PC-9 (cell line): ENCODE results near the gene CITED1. TPM values are rescaled to one million over a fixed set of nuclear protein-coding genes. Genes with fewer than 3 reads are reported as not detected.
"Not testable (repeated sequence)": the region's sequence is repeated elsewhere in the genome, so short reads cannot be mapped to it uniquely, and the experiment has no call there.

Source experiments
- BruUV-seq: library from RNA; stranded (reverse); fragments of 400-500 nt; replicated peaks from 2 replicates; lab custom pipeline; 2021; lab: Mats Ljungman, UMichigan
- CTCF ChIA-PET: fragments of 300-600 bp; sonication (Branson Sonifier 250); formaldehyde crosslinking; loops from one replicate; lab custom pipeline; 2022; ENCODE audit warnings: antibody characterized with exemption; lab: Charles Lee
- POLR2A ChIA-PET: fragments of 300-600 bp; sonication (Branson Sonifier 250); formaldehyde crosslinking; loops from one replicate; lab custom pipeline; 2022; ENCODE audit warnings: antibody characterized with exemption; ENCODE audit not compliant: unreplicated experiment; lab: Charles Lee
- DNase-seq, 2 experiments: peaks; one replicate each; pipeline versions ENCODE4 v3.0.0 to v3.0.0-alpha.2; 2015 to 2022; ENCODE audit warnings: mixed read lengths in 1 of 2
- H2AFZ ChIP-seq: fragments of 200-600 bp; sonication (generic); 2 replicates; pipeline ENCODE4 v1.8.1; 2017; ENCODE audit warnings: antibody characterized with exemption
- H3F3A ChIP-seq: fragments of 200-600 bp; sonication (generic); 2 replicates; pipeline ENCODE4 v1.8.1; 2017; ENCODE audit warnings: antibody characterized with exemption, mild to moderate bottlenecking, low read depth; ENCODE audit not compliant: insufficient read depth
- H3K27ac ChIP-seq: fragments of 200-600 bp; sonication (generic); 2 replicates; pipeline ENCODE4 v1.6.1; 2016; ENCODE audit warnings: mixed run types
- H3K27me3 ChIP-seq: fragments of 200-600 bp; sonication (generic); 2 replicates; pipeline ENCODE4 v1.6.1; 2016; ENCODE audit warnings: low read depth, mixed run types; ENCODE audit not compliant: insufficient read depth
- H3K36me3 ChIP-seq: fragments of 200-600 bp; sonication (generic); 2 replicates; pipeline ENCODE4 v1.6.1; 2016; ENCODE audit warnings: low read depth, mixed run types
- H3K4me1 ChIP-seq: fragments of 200-600 bp; sonication (generic); replicated peaks from 2 replicates; pipeline ENCODE4 v1.6.1; 2016; ENCODE audit warnings: mixed run types; ENCODE audit not compliant: insufficient read depth
- H3K4me2 ChIP-seq: fragments of 200-600 bp; sonication (generic); 2 replicates; pipeline ENCODE4 v1.6.1; 2017; ENCODE audit warnings: mixed run types
- H3K4me3 ChIP-seq: fragments of 200-600 bp; sonication (generic); 2 replicates; pipeline ENCODE4 v1.6.1; 2016; ENCODE audit warnings: mixed run types
- H3K79me2 ChIP-seq: fragments of 200-600 bp; sonication (generic); 2 replicates; pipeline ENCODE4 v1.6.1; 2017; ENCODE audit warnings: low read depth, mixed run types
- H3K9me2 ChIP-seq: fragments of 200-600 bp; sonication (generic); 2 replicates; pipeline ENCODE4 v1.8.1; 2017; ENCODE audit warnings: mild to moderate bottlenecking; ENCODE audit not compliant: insufficient read depth
- H3K9me3 ChIP-seq: fragments of 200-600 bp; sonication (generic); 2 replicates; pipeline ENCODE4 v1.8.1; 2016; ENCODE audit warnings: low read depth; ENCODE audit not compliant: insufficient read depth
- H4K20me1 ChIP-seq: fragments of 200-600 bp; sonication (generic); 2 replicates; pipeline ENCODE4 v1.8.1; 2017; ENCODE audit not compliant: insufficient read depth
- CTCF ChIP-seq: fragments of 200-600 bp; sonication (generic); conservative IDR thresholded peaks from 2 replicates; pipeline ENCODE4 v1.6.1; 2017; ENCODE audit warnings: mixed run types, antibody characterized with exemption, mild to moderate bottlenecking, moderate library complexity
- EZH2 ChIP-seq: fragments of 200-600 bp; sonication (generic); IDR thresholded peaks from 2 replicates; pipeline ENCODE4 v1.8.0; 2017; ENCODE audit warnings: antibody characterized with exemption, low read depth
- intact Hi-C: fragments of 100-400 bp; cut with micrococcal nuclease; formaldehyde crosslinking; loops from one replicate; pipeline ENCODE4 v1.10.0; 2022; ENCODE audit not compliant: unreplicated experiment
- total RNA-seq: library from RNA; stranded (reverse); gene quantifications from 2 replicates; pipeline ENCODE4 v1.2.3, GENCODE V29; 2021

CITED1 gene
- total RNA-seq, 1 experiment from 2014 or later: not detected

- ChIA-PET POLR2A (no interaction called here), CTCF (no interaction called here)
- H3K4me1 ChIP-seq: no peaks in the 10 kb centered on the region
- no peak for DNase-seq
- no peaks in the 10 kb centered on the region for H3F3A ChIP-seq
- BruUV-seq: no TSS peak
- no peaks in the 10 kb centered on the region for H3K9me3 ChIP-seq
- no peak overlapping the region for H3K4me3 ChIP-seq
- no peaks in the 10 kb centered on the region for H3K36me3 ChIP-seq
- no peaks in the 10 kb centered on the region for H3K27me3 ChIP-seq
- H4K20me1 ChIP-seq: no peaks in the 10 kb centered on the region
- no peak overlapping the region for H3K4me2 ChIP-seq
- no peak for TF ChIP-seq CTCF
- no peak for TF ChIP-seq EZH2
- no peaks in the 10 kb centered on the region for H3K79me2 ChIP-seq
- H3K27ac ChIP-seq: no peak overlapping the region
- no peaks in the 10 kb centered on the region for H3K9me2 ChIP-seq
- intact Hi-C loops: no loop called here
- H2AFZ ChIP-seq: no peak overlapping the region
Observed at GRCh38 chrX:72330131-72330530, 24.4 kb upstream of the CITED1 start.

- DNase-seq: no peak
- Histone ChIP-seq H3K27me3 (no peaks in the 10 kb centered on the region), H3K4me2 (no peak overlapping the region), H3K27ac (no peak overlapping the region), H3K36me3 (no peaks in the 10 kb centered on the region), H3K79me2 (no peaks in the 10 kb centered on the region), H3F3A (no peaks in the 10 kb centered on the region), H3K4me1 (no peaks in the 10 kb centered on the region), H3K9me2 (no peaks in the 10 kb centered on the region), H2AFZ (no peak overlapping the region), H3K4me3 (no peak overlapping the region), H3K9me3 (no peaks in the 10 kb centered on the region), H4K20me1 (no peaks in the 10 kb centered on the region)
- BruUV-seq: no TSS peak
- TF ChIP-seq CTCF (no peak), EZH2 (no peak)
- intact Hi-C loops: no loop called here
- CTCF ChIA-PET: no interaction called here
- POLR2A ChIA-PET: no interaction called here
Observed at GRCh38 chrX:72326605-72327300, 21.0 kb upstream of the CITED1 start.

- H3K27me3 ChIP-seq, H3K79me2 ChIP-seq, BruUV-seq, H3K9me3 ChIP-seq, H3K36me3 ChIP-seq, POLR2A ChIA-PET, intact Hi-C loops, DNase-seq, H3K9me2 ChIP-seq, H3K4me2 ChIP-seq, H3K4me1 ChIP-seq, H3K4me3 ChIP-seq, H3K27ac ChIP-seq, H2AFZ ChIP-seq, H3F3A ChIP-seq, H4K20me1 ChIP-seq, CTCF ChIA-PET: not testable (repeated sequence)
Observed at GRCh38 chrX:72319651-72320050, 13.9 kb upstream of the CITED1 start.

- H3K36me3 ChIP-seq: no peaks in the 10 kb centered on the region
- ChIA-PET POLR2A (no interaction called here), CTCF (no interaction called here)
Observed at GRCh38 chrX:72317139-72317538, 11.4 kb upstream of the CITED1 start.

More at GRCh38 chrX:72317139-72317538, 11.4 kb upstream of the CITED1 start:
- no peak for TF ChIP-seq CTCF
- no peak for TF ChIP-seq EZH2
- no peaks in the 10 kb centered on the region for H3F3A ChIP-seq
- no peaks in the 10 kb centered on the region for H3K79me2 ChIP-seq
- no peaks in the 10 kb centered on the region for H3K9me3 ChIP-seq
- H3K4me1 ChIP-seq: no peaks in the 10 kb centered on the region
- no peaks in the 10 kb centered on the region for H4K20me1 ChIP-seq
- no peaks in the 10 kb centered on the region for H3K9me2 ChIP-seq
- DNase-seq: no peak
- no peak overlapping the region for H2AFZ ChIP-seq
- no peak overlapping the region for H3K4me3 ChIP-seq
- no peak overlapping the region for H3K4me2 ChIP-seq
- intact Hi-C loops: no loop called here
- H3K27ac ChIP-seq: no peak overlapping the region
- H3K27me3 ChIP-seq: no peaks in the 10 kb centered on the region
- no TSS peak for BruUV-seq
